Stomach (tissue), 19 donors: ENCODE measurements around the gene GATM. TPM values are rescaled to one million over a fixed set of nuclear protein-coding genes. Genes with fewer than 3 reads are reported as not detected.
A peak's percentile ranks its signal among the peaks of the same experiment; 100 is the strongest.

Experiments
- DNase-seq, 2 donors: peaks; one replicate each; pipeline versions ENCODE4 v3.0.0 to v3.0.0-alpha.2; 2013 to 2019
- H3K27ac ChIP-seq, 5 donors: fragments of 200-600 bp in 4 of 5; sonication (generic) in 4 of 5; one replicate each; pipeline ENCODE4 v1.5.1; 2013 to 2019; ENCODE audit warnings: mild to moderate bottlenecking in 1 of 5, moderate library complexity in 1 of 5
- H3K27me3 ChIP-seq, 3 donors: fragments of 200-600 bp; sonication (generic); one replicate each; pipeline ENCODE4 v1.5.1; 2017 to 2019; ENCODE audit warnings: mixed run types in 1 of 3
- H3K36me3 ChIP-seq, 4 donors: fragments of 200-600 bp; sonication (generic); 1 replicate in 3 of 4; 2 replicates in 1 of 4; pipeline ENCODE4 v1.5.1; 2016 to 2019
- H3K4me1 ChIP-seq, 4 donors: fragments of 200-600 bp; sonication (generic); one replicate each; pipeline ENCODE4 v1.5.1; 2016 to 2019
- H3K4me3 ChIP-seq, 4 donors: fragments of 200-600 bp; sonication (generic) in 3 of 4; one replicate each; pipeline ENCODE4 v1.5.1; 2016 to 2019; ENCODE audit warnings: mild to moderate bottlenecking in 1 of 4
- H3K9me3 ChIP-seq, 4 donors: fragments of 200-600 bp; sonication (generic); one replicate each; pipeline ENCODE4 v1.5.1; 2016 to 2019
- EP300 ChIP-seq: sonication (generic); formaldehyde crosslinking; IDR thresholded peaks from one replicate; pipeline ENCODE4 v1.6.1; 2017; ENCODE audit warnings: antibody characterized with exemption
- POLR2A ChIP-seq, 4 donors: fragments of 450-650 bp; IDR thresholded peaks; one replicate each; pipeline ENCODE4 v1.6.1; 2016; ENCODE audit warnings: antibody characterized with exemption in 4 of 4, control low read depth in 2 of 4, mild to moderate bottlenecking in 1 of 4, moderate library complexity in 1 of 4
- POLR2AphosphoS5 ChIP-seq, 3 donors: sonication (generic); formaldehyde crosslinking; IDR thresholded peaks; one replicate each; pipeline ENCODE4 v1.6.1; 2016; ENCODE audit warnings: antibody characterized with exemption in 3 of 3
- WGBS, 5 donors: extraction: QIAGEN DNeasy Blood & Tissue Kit in 3 of 5; methylation state at CpG; one replicate each; pipeline versions ENCODE4 v1.1.5 to v1.1.7; 2013 to 2018; 5-methylcytosine and 5-hydroxymethylcytosine counted together
- intact Hi-C: fragments of 100-400 bp; cut with DNase I; formaldehyde crosslinking; loops from one replicate; pipeline ENCODE4 v1.15.1; 2023; ENCODE audit warnings: low total_unique reads
- long read RNA-seq, 10 donors: transcript quantifications; one replicate each; lab custom pipeline, GENCODE V29; 2026
- polyA plus RNA-seq, 3 donors: library from polyadenylated mRNA; stranded (reverse); fragments of 200-250 nt; gene quantifications; one replicate each; pipeline ENCODE4 v1.2.3, GENCODE V29; 2013
- total RNA-seq, 5 donors: library from RNA; depleted of rRNA; stranded (reverse); fragments of >200 nt; gene quantifications; one replicate each; pipeline versions ENCODE4 v1.1.0 to v1.2.3, GENCODE V29; 2014 to 2016
- TF ChIP-seq, protein P1 (sequence below), 7 experiments: fragments of 450-650 bp in 4 of 7; fragments of 200-600 bp in 3 of 7; sonication (generic) in 3 of 7; IDR thresholded peaks; one replicate each; pipeline ENCODE4 v1.5.1; 2016 to 2019; ENCODE audit warnings: antibody characterized with exemption in 7 of 7, control low read depth in 2 of 7, mild to moderate bottlenecking in 1 of 7
- donor health status: healthy with polysubstance abuse.
- donor health status: Bipolar disorder and iron deficiency.
- donor health status: healthy.

Gene GATM, protein sequence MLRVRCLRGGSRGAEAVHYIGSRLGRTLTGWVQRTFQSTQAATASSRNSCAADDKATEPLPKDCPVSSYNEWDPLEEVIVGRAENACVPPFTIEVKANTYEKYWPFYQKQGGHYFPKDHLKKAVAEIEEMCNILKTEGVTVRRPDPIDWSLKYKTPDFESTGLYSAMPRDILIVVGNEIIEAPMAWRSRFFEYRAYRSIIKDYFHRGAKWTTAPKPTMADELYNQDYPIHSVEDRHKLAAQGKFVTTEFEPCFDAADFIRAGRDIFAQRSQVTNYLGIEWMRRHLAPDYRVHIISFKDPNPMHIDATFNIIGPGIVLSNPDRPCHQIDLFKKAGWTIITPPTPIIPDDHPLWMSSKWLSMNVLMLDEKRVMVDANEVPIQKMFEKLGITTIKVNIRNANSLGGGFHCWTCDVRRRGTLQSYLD
- total RNA-seq (100 to 1,000 TPM in 1 of 5 donors, 10 to 100 TPM in 4; 30.4 to 110 (median 53.3) TPM), polyA plus RNA-seq (10 to 100 TPM; 22.6 to 68.7 (median 52.8) TPM)
- long read RNA-seq, donor 1, transcript GATM-201 (9 exons, 2,597 nt) = major isoform, 8 of 34 reads
- long read RNA-seq, donor 1, partial matches to known transcripts = 26 of 34 reads
- long read RNA-seq, donor 1, other reads (novel, unspliced or antisense) = 0 of 34 reads
- long read RNA-seq, donor 2, transcript GATM-201 (9 exons, 2,597 nt) = major isoform, 15 of 61 reads
- long read RNA-seq, donor 2, partial matches to known transcripts = 43 of 61 reads
- long read RNA-seq, donor 2, other reads (novel, unspliced or antisense) = 0 of 61 reads
- long read RNA-seq, donor 3, transcript GATM-201 (9 exons, 2,597 nt) = major isoform, 14 of 43 reads
- long read RNA-seq, donor 3, partial matches to known transcripts = 28 of 43 reads
- long read RNA-seq, donor 3, other reads (novel, unspliced or antisense) = 0 of 43 reads
- long read RNA-seq, donor 4, partial matches to known transcripts = 0 of 2 reads
- long read RNA-seq, donor 4, other reads (novel, unspliced or antisense) = 0 of 2 reads
- long read RNA-seq, donor 5, transcript GATM-201 (9 exons, 2,597 nt) = major isoform, 10 of 26 reads
- long read RNA-seq, donor 5, partial matches to known transcripts = 14 of 26 reads
- long read RNA-seq, donor 5, other reads (novel, unspliced or antisense) = 0 of 26 reads
- long read RNA-seq, donor 6, transcript GATM-201 (9 exons, 2,597 nt) = major isoform, 56 of 195 reads
- long read RNA-seq, donor 6, transcript GATM-207 (8 exons, 3,911 nt) = minor isoform, 6 of 195 reads
- long read RNA-seq, donor 6, partial matches to known transcripts = 132 of 195 reads
- long read RNA-seq, donor 6, other reads (novel, unspliced or antisense) = 0 of 195 reads
- long read RNA-seq, donor 7, transcript GATM-201 (9 exons, 2,597 nt) = major isoform, 15 of 17 reads
- long read RNA-seq, donor 7, partial matches to known transcripts = 0 of 17 reads
- long read RNA-seq, donor 7, other reads (novel, unspliced or antisense) = 0 of 17 reads
- long read RNA-seq, donor 8, transcript GATM-201 (9 exons, 2,597 nt) = major isoform, 14 of 19 reads
- long read RNA-seq, donor 8, partial matches to known transcripts = 0 of 19 reads
- long read RNA-seq, donor 8, other reads (novel, unspliced or antisense) = 0 of 19 reads
- long read RNA-seq, donor 9, transcript GATM-201 (9 exons, 2,597 nt) = major isoform, 11 of 17 reads
- long read RNA-seq, donor 9, partial matches to known transcripts = 5 of 17 reads
- long read RNA-seq, donor 9, other reads (novel, unspliced or antisense) = 0 of 17 reads
- long read RNA-seq, donor 10, transcript GATM-201 (9 exons, 2,597 nt) = major isoform, 12 of 47 reads
- long read RNA-seq, donor 10, partial matches to known transcripts = 32 of 47 reads
- long read RNA-seq, donor 10, other reads (novel, unspliced or antisense) = 0 of 47 reads

DNA sequence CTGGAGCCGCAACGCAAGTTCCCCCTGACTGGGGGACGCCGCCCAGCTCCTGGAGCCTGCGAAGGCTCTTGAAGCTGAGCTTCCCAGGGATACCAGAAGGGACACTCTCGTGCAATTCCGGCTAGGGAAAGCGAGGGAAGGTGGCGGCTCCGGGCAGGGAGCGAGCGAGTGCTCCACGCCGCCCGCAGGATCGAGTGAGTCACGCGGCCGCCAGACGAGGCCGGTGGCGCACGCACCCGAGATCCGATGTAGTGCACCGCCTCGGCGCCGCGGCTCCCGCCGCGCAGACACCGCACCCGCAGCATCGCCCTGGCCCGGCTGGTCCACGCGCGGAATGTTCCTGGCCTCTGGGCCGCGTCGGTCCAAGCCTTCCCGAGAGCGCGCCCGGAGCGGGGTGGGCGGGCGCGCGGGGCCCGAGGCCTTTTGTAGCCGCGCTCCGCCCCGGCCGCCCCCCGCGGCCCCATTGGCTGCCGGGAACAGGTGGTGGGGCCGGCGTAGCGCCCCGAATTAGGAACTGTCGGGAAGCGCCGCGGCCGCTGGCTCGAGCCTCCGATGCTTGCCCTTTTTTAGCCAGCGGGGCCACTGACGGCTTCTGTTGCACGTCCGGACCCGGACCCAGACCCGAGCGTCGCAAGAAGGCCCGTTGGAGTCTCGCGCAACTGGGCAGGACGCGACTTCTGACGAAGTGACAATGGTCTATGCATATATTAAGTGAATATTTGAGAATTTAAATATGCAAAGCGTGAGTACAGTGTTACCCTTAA is at the start of gene GATM:
Gene GATM (minus strand): TSS at position 396 of the 764 bp plus-strand sequence. CDS start 91 bp downstream, at position 305.
- peak within 1 kb of the TSS; percentile 84 to 90 (median 89) for H3K27ac ChIP-seq
- peak within 1 kb of the TSS; percentile 65 to 76 (median 72) for H3K4me3 ChIP-seq
- no peaks in the 10 kb centered on the region for H3K9me3 ChIP-seq
- intact Hi-C loops = no loop called here
- DNase-seq = peak; percentile 80 to 93
- peaks cover 0 to 3% (median 0%) of the 10 kb centered on the region in 4 donors for H3K36me3 ChIP-seq
- peaks cover 13 to 53% (median 52%) of the 10 kb centered on the region in 4 donors for H3K4me1 ChIP-seq
- TF ChIP-seq POLR2A (IDR thresholded peaks at IDR 0.05) (no peak), EP300 (no peak), POLR2AphosphoS5 (IDR thresholded peaks at IDR 0.05) (peak in 2 of 3 donors; percentile 67 to 70)
- TF ChIP-seq, protein P1, sequence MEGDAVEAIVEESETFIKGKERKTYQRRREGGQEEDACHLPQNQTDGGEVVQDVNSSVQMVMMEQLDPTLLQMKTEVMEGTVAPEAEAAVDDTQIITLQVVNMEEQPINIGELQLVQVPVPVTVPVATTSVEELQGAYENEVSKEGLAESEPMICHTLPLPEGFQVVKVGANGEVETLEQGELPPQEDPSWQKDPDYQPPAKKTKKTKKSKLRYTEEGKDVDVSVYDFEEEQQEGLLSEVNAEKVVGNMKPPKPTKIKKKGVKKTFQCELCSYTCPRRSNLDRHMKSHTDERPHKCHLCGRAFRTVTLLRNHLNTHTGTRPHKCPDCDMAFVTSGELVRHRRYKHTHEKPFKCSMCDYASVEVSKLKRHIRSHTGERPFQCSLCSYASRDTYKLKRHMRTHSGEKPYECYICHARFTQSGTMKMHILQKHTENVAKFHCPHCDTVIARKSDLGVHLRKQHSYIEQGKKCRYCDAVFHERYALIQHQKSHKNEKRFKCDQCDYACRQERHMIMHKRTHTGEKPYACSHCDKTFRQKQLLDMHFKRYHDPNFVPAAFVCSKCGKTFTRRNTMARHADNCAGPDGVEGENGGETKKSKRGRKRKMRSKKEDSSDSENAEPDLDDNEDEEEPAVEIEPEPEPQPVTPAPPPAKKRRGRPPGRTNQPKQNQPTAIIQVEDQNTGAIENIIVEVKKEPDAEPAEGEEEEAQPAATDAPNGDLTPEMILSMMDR (IDR thresholded peaks at IDR 0.05) = peak in 5 of 7 experiments; percentile 4 to 45 (median 27)
- 0 to 4% (median 2%) methylated on average over 20 to 87 of the region's 87 CpGs for WGBS, 5 donors
- peaks cover 0 to 23% (median 11%) of the 10 kb centered on the region in 3 donors for H3K27me3 ChIP-seq

DNA sequence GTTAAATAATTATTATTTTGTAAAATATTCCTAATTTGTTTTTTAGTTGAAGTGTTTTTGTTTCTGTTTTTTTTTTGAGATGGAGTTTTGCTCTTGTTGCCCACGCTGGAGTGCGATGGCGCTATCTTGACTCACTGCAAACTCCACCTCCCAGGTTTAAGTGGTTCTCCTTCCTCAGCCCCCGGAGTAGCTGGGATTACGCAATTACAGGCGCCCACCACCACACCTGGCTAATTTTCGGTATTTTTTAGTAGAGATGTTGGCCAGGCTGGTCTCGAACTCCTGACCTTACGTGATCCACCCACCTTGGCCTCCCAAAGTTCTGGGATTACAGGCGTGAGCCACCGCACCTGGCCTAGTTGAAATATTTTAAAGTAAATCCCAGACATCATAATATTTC is 48.7 kb upstream of the GATM start:
- H3K27me3 ChIP-seq = peaks cover 0 to 11% (median 0%) of the 10 kb centered on the region in 3 donors
- TF ChIP-seq POLR2AphosphoS5 (IDR thresholded peaks at IDR 0.05) = no peak
- TF ChIP-seq, protein P1 (IDR thresholded peaks at IDR 0.05) = no peak
- no peak for TF ChIP-seq EP300
- no peak for TF ChIP-seq POLR2A (IDR thresholded peaks at IDR 0.05)
- H3K4me3 ChIP-seq = no peak overlapping the region
- 92 to 96% (median 93%) methylated on average over 11 of the region's 11 CpGs for WGBS, 5 donors
- intact Hi-C loops = no loop called here
- peaks cover 0 to 22% (median 12%) of the 10 kb centered on the region in 4 donors for H3K36me3 ChIP-seq
- no peak overlapping the region for H3K27ac ChIP-seq
- H3K4me1 ChIP-seq = peaks cover 0 to 11% (median 9%) of the 10 kb centered on the region in 4 donors
- no peak for DNase-seq
- no peaks in the 10 kb centered on the region for H3K9me3 ChIP-seq

DNA sequence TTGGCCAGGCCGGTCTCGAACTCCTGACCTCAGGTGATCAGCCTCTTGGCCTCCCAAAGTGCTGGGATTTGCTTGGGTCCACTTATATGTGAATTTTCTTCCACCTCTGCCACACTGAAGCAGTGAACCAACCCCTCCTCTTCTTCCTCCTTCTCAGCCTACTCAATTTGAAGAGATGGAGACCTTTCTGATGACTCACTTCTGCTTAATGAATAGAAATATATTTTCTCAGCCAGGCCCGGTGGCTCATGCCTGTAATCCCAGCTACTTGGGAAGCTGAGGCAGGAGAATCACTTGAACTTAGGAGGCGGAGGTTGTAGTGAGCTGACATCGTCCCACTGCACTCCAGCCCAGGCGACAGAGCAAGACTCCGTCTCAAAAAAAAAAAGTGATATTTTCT is 46.8 kb upstream of the GATM start:
- Histone ChIP-seq H3K4me1 (peaks cover 0 to 3% (median 3%) of the 10 kb centered on the region in 4 donors), H3K36me3 (peaks cover 4 to 41% (median 32%) of the 10 kb centered on the region in 4 donors), H3K4me3 (no peak overlapping the region), H3K27ac (no peak overlapping the region), H3K27me3 (peaks cover 0 to 6% (median 0%) of the 10 kb centered on the region in 3 donors), H3K9me3 (no peaks in the 10 kb centered on the region)
- TF ChIP-seq POLR2A (IDR thresholded peaks at IDR 0.05) (no peak), POLR2AphosphoS5 (IDR thresholded peaks at IDR 0.05) (no peak), EP300 (no peak)
- TF ChIP-seq, protein P1 (IDR thresholded peaks at IDR 0.05) = no peak
- DNase-seq = no peak
- intact Hi-C loops = no loop called here
- 83 to 88% (median 86%) methylated on average over 7 of the region's 7 CpGs for WGBS, 5 donors
